NCI-H82 treated with DMSO at 0.1 percent for 48 hours (cell line): Measurements from ENCODE around the gene CTNND2.
"Not testable (repeated sequence)": the region's sequence is repeated elsewhere in the genome, so short reads cannot be mapped to it uniquely, and the experiment has no call there.

Experiments used
- DNase-seq: peaks from one replicate; lab custom pipeline; 2025; ENCODE audit not compliant: unreplicated experiment; lab: John Stamatoyannopoulos, UW

Gene CTNND2

DNA sequence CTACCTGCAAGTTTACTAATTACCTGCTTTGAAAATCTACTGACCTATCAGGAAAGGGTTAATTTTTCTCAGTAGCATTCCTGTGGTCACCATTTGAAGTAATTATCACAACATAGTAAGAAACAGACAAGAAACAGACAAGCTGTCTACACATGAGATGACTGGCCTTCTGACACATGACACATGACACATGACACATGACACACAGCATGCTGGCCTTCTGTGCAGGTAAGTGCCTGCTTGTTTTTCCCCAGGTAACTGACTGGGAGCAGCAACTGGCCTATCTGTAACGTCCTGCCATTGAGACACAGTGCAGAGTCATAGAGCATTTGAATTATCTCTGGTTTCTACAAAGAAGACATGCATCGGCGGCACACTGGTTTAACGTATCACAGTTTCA is 222.4 kb downstream of the CTNND2 start:
- DNase-seq, result no peak

DNA sequence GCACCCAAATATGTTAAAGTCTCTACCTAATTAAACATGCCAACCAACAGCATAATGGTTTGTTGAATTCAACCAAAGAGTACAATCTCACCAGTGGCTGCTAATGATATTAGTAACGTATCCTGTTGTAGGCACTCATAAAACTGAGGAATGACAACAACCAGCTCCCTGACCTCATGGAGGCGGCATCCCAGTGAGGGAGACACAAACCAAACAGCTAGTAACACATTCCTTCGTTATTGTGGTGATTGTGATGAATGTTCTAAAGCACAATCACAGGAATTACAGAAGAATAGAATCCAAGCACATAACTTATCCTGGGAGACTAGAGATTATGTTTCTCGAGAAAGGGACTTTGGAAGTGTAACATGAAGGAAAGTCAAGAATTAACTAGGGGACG is 224.6 kb downstream of the CTNND2 start:
- no peak for DNase-seq

DNA sequence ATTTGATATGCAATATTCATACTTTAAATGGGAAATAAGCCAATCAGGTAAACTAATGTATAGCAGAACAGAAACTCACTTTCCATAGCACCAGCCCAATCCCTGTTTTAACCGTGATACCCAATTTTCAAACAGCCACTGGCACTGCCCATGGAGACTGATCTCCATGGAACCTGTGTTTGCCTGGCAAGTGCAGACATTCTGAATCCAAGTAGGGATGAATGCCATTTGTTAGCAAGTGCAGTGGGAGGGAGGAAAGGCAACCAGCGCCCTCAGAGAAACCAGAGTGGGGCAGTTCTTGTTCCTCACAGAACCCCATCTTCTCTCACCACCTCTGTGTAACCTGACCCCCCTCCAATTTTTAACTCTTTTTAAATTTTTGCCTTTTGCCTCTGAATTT is 229.1 kb downstream of the CTNND2 start:
- no peak for DNase-seq

DNA sequence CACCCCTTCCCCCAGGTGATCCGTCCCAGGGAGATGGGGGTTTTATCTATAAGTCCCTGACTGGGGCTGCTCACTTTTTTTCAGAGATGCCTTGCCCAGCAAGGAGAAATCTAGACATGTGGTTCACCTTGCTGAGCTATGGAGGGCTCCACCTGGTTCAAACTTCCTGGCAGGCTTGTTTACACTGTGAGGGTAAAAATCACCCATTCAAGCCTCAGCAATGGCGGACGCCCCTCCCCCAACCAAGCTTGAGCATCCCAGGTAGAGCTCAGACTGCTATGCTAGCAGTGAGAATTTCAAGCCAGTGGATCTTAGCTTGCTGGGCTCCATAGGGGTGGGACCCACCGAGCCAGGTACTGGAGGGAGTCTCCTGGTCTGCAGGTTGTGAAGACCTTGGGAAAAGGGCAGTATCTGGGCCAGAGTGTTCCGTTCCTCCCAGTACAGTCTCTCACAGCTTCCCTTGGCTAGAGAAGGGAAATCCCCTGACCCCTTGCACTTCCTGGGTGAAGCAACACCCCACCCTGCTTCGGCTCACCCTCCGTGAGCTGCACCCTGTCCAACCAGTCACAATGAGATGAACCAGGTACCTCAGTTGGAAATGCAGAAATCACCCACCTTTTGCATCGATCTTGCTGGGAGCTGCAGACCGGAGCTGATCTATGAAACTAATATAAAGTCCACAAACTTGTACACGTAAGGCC is 231.7 kb downstream of the CTNND2 start:
- no peak for DNase-seq

DNA sequence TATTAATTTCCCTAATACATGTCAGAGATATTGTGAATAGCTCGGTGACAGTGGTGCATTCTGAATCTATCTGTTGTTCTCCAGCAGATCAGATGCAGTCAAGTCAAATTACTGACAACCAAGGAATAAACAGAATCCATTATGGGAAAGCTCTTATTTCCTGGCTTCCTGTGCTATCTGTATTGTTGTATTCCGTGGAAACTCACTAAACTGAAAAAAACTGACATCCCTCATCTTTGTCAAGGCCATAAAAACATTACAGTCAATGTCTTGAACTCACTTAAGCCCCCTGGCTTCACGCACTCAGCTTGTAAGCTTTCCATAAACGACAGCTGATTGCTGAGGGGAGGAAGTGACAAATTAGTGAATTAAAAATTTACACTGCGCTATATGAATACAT is 245.9 kb downstream of the CTNND2 start:
- DNase-seq, result no peak

DNA sequence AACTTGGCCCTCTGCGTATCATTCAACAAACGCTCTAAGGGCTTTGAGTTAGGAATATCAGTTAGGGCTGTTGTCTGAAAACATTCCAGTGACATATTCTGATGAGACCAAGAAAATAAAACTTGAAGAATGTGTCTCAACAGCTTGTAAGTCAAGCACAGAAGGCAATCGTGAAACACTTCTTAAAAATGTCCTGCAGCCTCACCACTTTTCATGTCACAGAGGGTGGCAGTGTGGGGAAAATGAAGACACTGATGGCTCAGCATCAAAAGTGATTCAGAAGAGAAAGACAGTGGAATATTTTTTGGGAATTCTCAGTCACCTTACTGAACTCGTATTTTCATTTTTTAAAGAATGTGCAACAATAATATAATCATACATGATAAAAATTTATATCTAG is 247.3 kb downstream of the CTNND2 start:
- no peak for DNase-seq

DNA sequence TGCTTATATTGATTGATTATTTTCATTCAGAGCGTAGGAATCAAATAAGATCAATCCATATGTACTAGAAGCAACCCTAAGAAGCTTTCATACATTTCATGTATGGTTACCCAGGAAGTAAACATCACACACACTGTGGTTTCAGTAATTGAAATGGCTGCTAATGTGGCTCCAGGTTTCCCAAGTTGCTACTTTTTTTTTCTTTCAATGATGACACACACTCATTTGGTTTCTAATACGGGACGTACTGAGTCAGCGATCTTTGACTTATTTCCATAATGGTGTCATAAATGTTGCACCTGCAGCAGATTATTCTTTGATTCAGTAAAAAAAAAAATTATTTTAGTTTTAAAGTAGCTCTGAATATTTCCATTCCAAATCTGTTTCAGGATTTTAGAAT is 248.6 kb downstream of the CTNND2 start:
- DNase-seq, result no peak

DNA sequence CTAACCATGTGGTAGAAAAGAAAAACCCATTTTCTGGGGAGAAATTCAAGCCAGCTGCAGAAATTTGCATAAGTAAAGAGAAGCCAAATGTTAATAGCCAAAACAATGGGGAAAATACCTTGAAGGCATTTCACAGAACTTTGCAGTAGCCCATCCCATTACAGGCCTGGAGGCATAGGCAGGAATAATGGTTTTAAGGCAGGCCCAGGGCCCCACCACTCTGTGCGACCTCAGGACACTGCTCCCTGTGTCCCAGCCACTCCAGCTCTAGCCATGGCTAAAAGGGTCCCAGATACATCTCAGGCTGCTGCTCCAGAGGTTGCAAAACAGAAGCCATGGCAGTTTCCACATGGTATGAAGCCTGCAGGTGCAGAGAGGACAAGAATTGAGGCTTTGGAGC is 253.3 kb downstream of the CTNND2 start:
- no peak for DNase-seq

DNA sequence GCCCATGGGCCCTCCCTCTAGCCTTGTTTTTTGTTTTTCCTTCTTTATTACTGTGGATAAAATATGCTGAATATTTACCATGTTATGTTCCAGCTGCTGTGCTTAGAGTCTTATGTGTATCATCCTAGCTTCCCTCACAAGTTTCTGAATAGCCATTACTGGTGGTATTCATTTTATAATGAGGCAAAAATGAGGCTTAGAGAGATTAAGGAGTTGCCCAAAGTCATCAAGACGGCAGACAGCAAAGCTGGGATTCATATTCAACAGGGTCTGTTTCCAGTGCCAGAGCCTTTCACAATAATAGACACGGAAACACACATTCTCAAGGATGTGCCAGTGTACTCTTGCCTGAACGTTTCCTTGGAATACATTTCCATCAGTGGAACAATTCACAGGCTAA is 258.1 kb downstream of the CTNND2 start:
- no peak for DNase-seq

DNA sequence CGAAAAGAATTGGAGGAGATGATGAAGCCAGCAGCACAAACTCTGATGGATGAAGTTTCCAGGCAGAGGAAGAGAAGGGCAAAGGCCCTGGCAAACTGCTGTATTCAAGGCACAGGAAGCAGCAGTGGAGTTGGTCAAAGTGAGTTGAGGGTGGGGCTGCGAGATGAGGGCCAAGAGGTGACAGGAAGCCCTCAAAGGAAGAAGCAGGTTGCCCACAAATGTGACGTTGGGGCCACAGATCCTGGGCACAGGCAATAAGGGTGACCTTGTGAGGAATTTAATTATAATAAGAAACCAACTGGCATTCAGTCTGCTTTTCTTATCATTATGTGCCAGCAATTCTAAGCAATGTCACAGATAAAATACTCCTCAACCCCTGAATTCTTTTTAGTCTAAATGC is 261.8 kb downstream of the CTNND2 start:
- DNase-seq, result no peak

DNA sequence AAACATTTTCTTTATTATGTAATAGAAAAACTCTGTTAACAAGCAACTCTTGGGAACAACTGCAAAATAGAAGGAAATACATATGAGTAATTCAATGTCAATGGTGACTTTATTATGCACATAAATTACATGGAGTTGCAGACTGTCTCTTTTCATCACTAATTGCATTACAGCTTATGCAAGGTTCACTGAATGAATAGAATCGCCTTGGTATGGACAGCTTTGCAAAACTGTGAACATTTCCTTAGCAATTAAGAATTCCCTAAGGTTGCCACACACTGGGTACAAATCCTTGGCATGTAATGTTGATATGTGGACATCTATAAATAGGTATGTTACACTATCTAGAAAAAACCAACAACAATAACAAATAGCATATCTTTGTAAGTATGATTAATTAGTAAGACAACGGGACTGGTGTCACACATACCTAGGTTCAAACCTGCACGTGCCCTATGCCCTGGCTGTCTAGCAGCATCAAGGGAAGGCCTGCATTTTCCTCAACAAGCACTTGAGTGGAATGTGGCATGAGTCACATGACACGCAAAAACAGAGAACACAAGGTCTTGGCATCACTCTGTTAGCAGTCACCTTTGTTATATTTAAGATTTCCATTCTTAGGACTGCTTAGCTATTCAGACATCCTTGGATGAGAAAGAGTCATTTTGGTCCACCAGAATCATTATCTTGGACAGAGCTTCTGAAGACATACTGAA is 263.9 kb downstream of the CTNND2 start:
- DNase-seq, result no peak

DNA sequence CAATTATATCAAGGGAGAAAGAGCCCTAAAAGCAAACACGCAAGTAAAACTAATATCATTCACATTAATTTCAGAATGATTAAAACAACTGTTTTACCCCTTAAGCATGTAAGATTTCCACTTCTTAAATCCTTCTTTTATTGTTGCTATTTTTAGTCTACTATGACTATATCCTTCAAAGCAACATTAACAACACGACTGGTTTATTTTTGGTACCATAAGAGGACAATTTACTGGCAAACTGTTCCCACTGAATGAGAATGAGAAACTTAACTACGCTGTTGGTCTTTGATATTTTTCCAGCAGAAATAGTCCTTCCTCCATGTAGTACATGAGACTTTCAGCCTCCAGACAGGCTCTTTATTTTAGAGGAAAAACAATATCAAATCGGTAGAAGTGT is 281.5 kb downstream of the CTNND2 start:
- DNase-seq, result no peak

DNA sequence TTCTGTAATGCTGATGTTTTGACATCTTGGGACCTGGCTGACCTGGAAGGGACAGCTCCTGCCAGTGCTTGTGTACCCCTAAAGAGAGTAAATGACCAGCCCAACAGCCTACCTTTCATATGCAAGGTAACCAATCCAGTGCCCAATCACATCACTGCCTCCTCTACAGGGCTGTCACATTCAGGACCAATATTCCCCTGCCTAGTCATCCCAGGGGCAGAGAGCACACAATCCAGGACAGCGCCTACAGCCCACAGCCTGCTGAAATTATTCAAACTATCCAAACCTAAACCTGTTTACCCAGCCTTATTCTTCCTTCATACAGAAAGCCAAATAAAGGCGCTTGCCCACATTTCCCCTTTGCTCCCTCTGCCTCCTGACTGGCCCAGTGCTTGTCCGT is 284.1 kb downstream of the CTNND2 start:
- no peak for DNase-seq

DNA sequence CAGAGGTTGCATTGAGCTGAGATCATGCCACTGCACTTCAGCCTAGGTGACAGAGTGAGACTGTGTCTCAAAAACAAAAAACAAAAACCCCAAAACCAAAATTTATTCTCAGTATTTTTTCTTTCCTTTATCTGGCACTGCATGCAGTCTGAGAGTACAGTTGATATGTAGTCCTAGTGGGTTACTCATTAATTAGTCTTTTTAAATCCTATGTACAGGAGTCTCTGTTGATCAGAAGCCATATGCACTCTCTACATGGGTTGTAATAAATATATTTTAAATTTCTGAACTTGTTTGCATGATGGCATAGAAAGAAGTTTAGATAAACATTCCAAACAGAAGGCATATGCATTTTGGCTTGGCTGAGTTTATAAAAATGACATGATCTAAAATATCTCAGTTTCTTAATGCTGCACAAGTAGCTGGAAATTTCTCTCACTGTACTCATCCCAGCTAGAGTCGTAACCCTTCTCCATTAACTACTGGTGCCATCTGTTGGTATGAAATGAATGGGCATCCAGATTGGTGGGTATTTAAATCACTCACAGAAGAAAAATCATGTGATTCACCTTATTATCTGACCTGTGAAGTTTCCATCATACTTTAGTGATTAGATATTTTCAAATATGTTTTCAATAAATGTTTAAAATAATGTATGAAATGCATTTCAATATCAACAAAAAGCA is 284.8 kb downstream of the CTNND2 start:
- DNase-seq, result no peak

DNA sequence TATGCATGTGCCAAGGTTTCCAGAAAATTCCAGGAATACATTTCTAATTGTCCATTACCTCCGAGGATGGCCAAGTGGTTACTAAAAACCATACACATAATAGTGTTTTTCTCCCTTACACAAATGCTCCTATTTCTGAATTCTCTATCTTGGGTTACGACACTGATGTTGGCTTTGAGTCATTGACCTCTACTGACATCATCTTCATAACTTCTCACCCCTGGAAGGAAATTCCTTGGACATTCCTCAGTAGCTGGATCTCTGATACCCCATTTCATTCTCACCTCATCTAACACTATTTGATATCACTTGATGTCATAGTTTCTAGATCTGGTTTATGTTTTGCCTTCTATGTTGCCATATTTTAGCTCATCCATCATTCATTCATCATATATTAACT is 287.2 kb downstream of the CTNND2 start:
- DNase-seq, result no peak

DNA sequence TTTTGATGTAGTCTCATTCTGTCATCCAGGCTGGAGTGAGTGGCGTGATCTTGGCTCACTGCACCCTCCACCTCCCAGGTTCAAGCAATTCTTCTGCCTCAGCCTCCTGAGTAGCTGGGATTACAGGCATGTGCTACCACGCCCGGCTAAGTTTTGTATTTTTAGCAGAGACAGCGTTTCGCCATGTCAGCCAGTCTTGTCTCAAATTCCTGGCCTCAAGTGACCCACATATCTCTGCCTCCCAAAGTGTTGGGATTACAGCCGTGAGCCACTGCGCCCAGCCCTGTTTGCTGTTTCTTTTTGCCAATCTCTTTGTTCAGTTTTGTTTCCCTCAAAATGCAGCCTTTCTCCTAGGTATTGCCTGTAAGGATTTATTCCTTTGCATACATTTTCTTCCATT is 287.6 kb downstream of the CTNND2 start:
- not testable (repeated sequence) for DNase-seq

DNA sequence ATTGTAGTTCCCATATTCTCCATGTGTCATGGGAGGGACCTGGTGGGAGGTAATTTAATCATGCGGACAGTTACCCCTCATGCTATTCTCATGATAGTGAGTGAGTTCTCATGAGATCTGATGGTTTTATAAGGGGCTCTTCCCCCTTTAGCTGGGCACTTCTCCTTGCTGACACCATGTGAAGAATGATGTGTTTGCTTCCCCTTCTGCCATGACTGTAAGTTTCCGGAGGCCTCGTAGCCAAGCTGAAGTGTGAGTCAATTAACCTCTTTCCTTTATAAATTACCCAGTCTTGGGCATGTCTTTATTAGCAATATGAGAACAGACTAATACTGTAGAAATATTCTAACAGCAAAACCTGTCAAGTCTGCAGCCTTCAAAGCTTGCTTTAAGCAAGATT is 293.2 kb downstream of the CTNND2 start:
- no peak for DNase-seq

DNA sequence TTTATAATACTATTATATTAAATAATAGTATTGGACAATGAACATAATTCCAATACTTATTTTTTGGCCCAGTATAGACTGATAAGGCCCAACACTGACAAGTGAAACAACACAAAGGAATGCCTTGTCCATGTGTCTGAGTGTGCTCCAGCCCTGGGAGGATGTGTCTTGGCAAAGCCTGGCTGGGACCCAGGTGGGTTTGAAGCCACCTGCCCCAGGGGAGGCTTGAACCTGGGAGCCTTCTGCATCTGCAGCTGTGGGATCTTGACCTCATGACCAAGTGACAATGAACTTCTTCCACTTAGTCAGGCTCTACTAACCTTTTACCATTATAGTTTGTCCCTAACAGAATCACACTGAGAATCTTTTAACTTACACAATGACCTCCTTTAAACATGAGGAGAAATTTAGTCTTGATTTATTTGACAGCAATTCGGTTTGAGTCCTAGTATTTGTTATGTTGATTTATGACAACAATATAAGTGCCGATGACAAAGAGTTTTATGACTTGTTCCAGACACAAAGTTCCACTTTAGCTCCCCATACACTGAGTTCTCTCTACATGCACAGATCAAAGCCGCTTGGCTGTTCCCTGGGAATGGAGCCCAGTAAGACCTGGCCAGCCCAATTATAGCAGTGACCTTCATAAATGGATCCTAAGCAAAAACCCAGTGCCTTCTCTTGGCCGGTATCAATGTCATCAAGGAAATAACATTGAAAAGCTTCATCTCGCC is 294.5 kb downstream of the CTNND2 start:
- DNase-seq, result no peak

DNA sequence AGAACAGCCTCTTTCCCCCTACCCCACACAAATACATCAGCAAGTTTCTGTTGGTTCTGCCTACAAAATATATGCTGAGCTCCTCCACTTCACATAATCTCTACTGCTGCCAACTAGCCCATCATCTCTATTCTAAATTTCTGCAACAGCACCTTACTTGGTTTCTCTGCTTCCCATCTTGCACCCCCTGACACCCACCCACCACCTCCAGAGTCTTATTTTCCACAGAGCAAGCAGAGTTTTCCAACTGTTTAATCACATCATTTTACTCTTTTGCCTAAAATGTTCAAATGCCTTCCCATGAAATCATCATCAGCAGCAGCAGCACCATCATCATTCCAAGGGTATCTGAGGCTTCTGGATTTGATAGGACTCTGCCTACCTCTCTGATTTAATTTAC is 295.7 kb downstream of the CTNND2 start:
- DNase-seq, result no peak

DNA sequence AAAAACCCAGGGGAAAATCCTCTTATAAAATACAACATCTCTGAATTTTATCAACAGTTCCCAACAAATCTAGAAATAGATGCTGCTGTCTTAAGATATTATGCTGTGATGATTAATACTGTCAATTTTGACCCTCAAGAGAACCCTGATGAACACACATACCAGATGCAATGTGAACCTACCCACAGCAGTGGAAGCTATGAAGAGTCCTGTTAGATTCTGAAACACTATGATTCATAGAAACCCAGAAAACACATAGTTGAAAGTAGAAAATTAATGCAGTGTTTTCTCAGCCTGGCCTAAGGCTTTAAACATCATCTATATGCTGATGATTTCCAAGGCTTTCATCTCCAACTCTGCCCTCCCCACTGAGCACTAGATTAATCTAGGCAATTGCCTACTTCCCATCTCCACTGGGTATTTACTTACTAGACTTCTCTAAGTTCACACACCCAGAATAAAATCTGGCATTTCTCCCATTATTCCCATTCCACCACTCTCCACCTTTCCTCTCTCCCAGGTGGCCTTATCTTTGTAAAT is 296.2 kb downstream of the CTNND2 start:
- no peak for DNase-seq

DNA sequence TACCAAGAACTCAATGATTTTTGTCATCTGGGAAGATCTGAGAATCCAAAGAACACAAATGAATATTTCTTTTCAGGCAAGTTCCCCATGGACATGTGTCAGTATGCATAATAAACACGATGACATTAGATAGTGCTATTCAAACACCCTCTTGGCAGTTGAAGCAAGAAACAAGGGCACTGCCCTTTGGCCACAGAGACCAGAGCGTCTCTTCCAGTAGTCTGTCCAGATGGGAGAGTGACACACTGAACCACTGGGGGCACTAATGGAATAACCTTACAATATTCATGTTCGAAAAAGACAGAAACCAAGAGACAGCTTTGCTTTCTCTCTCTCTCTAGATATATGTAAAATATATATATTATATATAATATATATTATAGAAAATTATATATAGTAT is 301.9 kb downstream of the CTNND2 start:
- DNase-seq, result no peak
